GM12892 (cell line): ENCODE measurements around the gene LIN28A.

Source experiments
- POLR2A ChIP-seq: IDR thresholded peaks from 2 replicates; pipeline ENCODE4 v1.6.1; 2011; ENCODE audit warnings: low read depth, low read length, control low read depth
- POLR2AphosphoS5 ChIP-seq: IDR thresholded peaks from 2 replicates; pipeline ENCODE4 v1.6.1; 2011; ENCODE audit warnings: low read depth, low read length, control low read depth

GRCh38 chr1:26378088-26378878 is 32.3 kb upstream of the LIN28A start:
- TF ChIP-seq POLR2A (no peak), POLR2AphosphoS5 (no peak)
